ENCODE data around the gene AP2A2.

The AP2A2 gene

DNA sequence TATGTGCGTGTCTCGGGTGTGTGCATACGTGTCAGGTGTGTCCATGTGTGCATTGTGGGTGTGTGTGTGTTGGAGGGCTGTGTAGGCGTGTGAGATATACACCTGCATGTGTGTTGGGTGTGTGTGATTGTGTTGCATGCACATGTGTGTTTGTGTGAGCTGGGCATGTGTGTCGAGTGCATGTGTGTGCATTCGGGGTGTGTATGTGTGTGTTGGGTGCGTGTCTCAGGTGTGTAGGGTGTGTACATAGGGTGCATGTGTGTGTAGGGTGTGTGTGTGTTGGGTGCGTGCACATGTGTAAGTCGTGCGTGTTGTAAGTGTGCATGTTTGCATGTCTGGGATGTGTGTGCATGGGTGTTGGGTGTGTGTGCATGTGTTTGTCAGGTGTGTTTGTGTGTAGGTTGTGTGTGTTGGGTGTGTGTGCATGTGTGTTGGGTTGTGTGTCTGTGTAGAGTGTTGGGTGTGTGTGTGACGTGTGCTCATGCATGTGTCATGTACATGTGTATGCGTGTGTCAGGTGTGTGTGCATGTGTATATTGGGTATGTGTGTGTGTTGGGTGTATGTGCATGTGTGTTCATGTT is 106.7 kb downstream of the AP2A2 start:
- no peak for DNase-seq

DNA sequence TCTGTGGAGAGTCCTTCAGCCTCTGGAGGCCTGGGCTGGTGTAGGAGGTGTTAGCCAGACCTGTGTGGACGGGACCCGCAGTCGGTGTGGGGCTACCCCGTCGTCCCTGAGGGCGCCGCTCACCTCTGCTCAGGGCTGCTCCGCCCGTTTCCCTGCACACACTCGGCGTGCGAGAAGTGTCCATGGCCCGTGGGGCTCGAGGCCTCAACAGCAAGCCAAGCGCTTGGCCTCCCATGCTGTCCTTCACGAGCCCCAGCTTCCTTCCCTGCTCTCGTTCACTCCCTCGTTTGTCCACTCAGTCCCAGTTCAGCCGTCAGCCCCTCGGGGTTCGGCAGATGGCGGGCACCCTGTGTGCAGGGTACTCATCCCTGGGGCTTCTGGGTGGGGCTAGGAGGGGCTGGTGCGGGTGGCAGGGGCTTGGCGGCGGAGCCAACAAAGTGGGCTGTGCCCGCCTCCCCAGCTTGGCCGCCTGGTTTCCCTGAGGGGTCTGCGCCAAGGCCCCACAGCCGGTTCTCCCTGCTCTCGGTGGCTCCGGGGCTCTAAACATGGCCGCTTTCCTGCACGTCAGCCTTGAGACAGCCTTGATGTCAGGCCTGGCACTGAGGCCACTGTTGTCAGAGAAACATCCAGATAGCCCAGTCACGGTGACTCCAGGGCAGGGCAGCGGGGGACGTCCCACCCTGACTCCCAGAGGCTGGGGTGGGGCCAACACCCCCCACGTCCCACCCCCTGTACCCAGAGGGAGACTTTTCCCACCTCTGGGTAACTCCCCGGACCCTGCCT is 107.5 kb downstream of the AP2A2 start:
- no peak for DNase-seq

DNA sequence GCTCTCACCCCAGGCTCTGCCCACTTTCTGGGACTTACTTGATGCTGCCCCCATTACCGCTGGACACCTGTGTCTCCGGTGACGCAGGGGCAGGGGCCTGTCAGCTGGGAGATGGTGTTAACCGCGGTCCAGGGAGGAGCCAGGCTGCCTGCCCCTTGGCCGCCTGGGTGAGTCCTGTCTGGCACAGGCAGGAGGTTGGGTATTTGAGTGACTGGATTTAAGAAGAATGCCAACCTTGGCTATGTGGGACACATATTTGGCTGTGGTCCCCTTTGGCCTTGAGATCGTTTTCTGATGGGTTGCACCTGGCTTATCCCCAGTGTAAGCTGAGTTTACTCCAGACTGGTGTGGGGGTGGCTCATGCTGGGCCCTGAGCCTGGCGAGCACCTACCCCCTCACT is 108.3 kb downstream of the AP2A2 start:
- no peak for DNase-seq

DNA sequence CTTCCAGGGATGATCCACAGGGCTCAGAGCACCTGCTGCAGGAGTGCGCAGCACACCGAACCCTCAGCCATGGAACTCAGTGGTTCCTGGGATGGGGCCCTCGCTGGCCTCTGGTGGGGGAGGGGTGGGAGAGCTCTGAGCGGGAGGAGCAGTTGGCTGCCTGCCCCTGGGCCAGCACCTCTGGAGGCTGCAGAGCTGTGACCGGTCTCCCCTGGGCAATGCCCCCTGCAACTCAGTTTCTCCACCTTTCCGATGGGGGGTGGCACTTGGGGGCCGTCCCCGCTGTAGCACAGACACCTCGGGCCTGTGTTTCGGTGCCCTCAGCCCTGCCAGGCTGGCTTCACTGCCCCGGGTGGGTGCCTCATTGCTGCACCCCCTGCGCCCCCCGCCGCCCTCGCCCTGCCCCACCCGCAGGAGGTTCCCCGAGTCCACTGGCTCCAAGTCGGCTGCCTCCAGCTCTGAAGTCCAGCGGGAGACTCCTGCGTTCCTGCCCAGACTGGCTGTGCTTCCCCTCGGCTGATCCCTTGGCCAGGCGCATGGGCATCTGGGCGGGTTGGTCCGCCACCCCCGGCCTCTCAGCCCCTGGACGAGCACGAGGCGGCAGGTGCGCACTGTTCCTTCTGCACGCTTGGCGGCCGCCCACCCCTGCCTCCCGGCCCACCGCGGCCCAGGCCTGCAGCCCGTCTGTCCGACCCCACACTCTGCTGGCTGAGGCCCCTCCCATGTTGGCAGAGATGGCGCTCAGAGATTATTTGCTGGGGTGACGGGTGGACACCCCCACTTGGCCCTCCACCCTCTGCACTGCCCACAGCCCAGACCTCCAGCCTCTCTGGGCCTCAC is 109.0 kb downstream of the AP2A2 start:
- no peak for DNase-seq

DNA sequence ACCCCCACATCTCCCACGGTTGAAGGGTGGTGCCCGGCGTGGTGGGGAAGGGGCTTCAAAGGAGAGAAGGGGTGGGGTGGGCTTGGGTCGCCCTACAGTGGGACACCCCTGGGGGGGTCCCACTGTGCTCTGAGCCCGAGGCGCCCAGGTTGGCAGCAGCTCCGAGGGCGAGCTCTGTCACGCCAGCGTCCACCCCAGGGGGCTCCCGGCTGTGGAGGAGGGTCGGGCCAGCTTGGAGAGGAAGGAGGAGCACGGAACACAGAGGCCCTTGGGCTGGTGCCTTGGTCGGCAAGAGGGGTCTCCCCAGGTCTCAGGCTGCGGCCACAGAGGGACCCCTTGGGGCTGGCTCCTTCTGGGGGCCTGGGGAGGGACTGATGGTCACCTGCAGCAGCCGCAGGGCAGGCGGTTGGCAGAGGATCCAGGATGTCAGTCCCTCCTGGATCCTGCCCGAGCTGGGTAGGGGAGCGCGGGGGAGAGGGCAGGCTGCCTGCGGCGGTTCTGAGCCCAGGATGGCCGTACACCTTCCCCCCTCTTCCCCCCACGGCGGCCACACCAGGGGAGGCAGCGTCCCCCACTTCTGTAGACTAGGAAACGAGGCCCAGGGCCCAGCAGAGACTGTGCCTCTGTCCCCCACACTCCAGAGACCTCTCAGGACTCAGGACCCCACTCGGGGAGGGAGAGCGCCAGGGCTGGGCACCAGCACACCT is 110.1 kb downstream of the AP2A2 start:
- no peak for DNase-seq

DNA sequence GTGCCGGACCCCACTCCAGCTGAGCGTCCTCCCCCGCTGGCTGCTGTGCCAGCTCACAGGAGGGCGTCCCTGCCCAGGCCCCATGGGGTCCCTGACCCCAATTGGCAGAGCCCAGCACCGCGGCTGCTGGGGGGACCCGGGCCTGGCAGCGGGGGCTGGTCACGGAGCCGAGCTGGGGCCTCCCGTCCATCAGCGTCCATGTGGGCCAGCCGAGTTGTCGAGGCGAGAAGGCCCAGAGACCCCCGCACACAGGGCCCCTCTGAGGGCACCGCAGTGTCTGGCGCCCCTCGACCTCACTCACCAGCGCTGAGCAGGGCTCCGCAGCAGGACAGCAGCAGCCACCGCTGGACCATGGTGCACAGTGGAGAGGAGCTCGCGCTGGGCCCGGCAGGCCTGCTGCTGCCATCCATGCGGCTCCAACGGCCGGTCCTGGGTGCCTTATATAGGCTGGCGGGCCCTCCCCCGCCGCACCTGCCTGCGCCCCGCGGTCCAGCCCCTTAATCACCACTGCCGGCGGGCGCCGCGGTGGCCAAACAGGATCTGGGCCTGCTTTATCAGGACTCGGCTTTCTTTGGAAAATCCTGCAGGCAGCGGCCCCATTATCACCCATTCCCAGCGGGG is 110.7 kb downstream of the AP2A2 start, which contains the start of gene MUC6:
MUC6 (minus strand) TSS at position 416 of the 621 bp plus-strand sequence; CDS start at position 353, 63 bp downstream.
- no peak for DNase-seq

DNA sequence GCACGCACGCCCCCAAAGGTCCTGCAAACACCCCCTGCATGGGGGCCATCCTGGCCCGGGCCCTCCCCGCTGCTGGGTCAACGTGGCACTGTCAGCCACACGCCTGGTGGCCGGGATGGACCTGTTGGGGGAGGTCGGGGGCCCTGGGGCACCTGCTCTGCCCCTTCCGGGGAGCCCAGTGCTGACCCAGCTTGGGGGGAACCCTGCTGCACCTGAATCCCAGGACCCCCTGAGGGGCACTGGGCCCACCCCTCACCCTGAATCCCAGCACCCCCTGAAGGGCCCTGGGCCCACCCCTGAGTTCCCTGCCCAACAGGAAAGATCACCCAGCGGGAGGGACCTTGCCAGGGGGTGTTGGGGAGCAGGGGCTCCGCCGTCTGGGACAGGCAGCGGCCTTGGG is 111.3 kb downstream of the AP2A2 start:
- no peak for DNase-seq

DNA sequence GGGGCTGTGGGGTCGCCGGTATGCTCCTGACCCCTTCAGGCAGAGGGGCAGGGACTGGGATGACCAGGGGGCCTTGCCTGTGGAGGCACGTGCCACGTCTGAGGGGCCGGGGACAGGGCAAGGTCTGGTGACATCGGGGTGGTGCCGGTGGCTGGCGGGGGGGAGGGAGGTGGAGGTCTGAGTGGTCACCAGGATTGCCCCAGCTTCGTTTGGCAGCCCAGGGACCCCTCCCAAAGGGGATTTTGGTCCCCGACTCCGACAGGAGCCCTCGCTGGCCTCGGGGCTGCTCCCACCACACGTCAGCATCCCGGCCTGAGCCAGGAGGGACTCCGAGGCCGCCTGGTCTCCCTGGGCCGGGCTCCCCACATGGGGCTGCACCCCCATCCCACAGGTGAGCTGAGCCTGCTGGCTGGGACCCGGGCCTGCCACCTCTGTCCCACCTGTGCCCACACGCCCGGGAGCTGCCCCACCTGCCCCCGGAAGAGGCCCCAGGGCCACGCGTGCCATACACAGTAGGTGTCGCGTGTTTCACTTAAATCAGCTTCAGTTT is 111.9 kb downstream of the AP2A2 start:
- no peak for DNase-seq

DNA sequence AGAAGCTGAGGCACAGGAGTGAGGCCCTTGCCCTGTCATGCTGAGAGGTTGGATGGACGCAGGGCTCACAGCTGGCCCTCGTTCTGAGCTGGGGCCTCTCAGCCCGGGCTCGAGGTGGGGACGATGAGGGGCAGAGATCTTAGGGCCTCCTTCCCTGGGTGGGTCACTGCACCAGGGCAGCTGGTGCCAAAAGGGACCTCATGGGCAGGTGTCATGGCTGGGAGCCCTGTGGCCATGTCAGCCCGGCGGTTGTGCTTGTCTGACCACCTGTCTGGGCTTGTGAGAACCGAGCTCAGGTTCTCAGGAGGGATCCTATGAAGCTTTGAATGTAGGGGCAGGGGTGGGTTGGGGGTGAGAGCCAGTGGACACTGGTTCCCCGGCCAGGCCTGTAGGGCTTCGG is 112.7 kb downstream of the AP2A2 start:
- DNase-seq: no peak

DNA sequence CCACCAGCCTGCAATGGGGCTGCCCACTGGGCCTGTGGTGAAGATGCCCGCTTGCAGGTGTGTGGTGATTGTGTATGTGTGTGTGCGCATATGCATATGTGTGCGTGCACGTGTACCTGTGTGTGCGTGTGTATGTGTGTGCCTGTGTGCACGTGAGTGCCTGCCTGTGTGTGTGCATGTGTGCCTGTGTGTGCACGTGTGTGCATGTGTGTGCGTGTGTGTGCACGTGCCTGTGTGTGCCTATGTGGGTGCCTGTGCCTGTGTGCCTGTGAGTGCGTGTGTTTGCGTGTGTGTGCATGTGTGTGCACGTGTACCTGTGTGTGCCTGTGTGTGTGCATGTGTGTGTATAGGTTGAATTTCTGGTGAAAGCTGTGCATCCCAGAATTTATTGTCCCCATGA is 113.3 kb downstream of the AP2A2 start:
- no peak for DNase-seq

DNA sequence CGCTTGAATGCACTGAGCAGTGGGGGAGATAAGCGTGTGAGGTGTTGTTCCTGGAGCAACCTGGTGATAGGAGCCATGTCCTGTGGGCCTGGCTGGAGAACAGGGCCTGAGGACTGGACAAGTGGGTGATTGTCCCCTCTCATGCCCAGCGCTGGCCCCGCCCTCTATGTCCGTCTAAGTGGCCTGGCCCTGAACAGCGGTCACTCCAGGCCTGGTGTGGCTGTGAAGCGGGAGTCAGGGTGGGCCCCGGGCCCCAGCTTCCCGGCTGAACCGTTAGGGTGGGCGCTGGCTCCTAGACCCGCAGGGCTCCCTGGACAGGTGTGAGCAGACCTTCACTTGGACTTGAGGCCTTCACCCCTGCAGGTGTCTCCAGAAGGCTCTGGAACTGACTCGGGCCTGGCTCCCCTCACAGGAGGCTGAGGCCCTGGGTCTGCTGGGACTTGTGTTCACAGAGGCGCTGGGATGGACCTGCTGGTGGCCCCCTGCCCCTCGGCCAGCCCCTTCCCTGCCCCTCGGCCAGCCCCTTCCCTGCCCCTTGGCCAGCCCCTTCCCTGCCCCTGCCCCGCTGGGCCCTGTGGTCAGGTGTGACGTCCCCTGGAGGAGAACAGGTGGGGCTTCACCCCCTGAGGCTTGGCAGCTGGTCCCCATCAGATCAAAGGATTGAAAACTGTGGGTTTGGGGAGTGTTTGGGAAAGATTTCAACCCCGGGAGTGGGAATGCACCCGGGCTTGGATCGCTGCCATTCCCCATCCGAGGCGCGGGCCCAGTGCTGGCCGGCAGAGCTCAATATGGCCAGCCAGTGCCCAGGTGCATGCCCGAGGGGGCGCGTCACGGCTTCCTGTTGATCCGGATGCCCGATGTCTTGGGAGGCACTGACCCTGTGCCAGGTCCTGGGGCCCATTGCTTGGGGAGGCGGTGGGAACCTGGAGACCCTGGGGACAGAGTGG is 114.1 kb downstream of the AP2A2 start:
- DNase-seq: no peak

DNA sequence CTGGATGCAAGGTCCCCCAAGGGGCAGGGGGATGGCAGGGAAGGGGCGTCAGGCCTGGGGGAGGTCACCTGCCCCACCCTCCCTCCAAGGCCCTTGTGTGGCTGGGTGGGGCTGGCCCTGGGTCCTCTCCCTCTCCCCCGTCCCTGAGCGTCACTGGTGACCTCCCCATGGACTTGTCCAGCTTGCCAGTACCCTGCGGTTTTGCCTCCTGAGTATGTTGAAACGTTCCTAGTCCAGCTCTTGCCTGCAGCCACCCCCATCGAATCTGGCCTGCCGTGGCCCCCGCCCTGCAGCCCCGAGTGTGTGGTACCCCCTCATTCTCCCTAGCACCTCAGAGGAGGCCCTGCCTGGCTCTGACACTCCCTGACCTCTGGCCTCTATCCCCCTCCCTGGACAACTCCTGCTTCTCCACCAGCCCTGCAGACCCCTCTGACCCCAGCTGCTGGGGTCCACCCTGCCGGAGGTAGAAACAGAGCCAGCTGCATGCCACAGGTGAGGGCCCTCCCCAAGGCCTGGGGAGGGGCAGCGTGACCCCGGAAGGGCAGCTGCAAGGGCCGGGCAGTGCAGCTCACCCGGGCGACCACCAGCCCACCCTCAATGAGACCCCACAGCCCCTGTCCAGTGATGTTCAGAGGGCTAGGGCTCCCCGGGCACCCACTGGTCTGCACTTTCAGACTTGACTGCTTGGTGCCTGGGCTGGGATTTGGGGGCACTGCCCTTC is 114.9 kb downstream of the AP2A2 start:
- DNase-seq: no peak

DNA sequence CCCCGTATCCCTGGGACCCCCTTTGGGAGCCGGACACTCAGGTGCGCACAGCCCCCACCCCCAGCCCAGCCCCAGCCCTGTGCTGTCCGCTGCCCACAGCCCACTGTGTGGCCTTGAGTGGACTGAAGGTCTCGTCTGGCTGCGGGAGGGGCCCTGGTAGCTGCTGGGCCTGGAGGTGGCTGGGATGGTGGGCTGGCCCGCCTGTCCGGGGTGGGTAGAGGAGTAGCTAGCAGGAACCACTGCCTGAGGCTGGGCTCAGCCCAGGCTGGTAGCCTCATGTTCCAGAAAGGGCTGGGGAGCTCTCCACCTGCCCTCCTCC is 115.4 kb downstream of the AP2A2 start:
- no peak for DNase-seq

DNA sequence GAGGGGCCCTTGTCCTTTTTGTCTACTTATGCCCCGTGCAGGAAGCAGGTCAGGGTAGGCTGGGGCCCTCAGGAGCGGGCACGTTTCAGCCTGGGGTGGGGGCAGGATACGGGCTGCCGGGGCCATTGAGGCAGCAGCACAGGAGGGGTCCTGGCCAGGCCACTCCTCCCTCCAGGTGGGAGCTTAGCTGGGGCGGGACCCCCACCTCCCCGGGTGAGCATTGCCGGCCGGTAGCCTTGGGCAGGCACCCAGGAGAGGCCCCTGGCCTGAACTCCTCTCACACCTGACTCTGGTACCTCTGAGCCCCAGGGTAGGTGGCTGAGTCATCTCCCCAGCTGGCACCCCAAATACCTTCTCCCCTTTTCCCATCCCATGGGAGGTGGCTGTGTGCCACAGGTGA is 115.8 kb downstream of the AP2A2 start:
- no peak for DNase-seq

DNA sequence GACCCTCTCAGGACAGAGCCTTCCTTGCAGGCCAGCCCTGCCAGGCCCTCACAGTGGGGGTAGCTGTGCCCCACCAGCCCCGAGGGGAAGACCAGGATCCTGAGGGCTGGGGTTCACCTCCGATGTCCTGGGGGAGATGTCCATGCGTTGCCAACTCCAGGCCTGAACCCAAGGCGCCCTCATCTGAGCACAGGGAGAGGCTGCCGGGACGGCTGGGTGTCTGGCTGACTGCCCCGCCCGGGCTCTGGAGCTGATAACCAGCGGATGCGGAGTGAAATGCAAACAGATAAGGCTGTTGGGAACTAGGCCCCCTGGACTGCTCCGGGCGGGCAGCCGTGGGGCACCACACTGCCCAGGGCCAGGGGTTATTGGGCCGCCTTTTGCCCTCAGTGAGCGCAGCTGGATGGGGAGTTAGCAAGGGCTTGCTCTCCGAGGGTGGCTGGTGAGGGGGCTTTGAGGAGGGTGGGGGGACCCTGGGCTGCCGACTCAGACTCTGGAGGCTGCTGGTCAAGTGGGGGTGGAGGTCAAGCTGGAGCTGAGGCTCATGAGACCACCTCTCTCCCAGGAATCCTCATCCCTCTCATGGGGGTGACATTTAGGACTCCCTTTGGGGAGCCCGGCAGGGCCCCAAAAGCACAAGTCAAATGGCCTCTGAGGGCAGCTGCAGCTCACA is 116.4 kb downstream of the AP2A2 start:
- DNase-seq: no peak

DNA sequence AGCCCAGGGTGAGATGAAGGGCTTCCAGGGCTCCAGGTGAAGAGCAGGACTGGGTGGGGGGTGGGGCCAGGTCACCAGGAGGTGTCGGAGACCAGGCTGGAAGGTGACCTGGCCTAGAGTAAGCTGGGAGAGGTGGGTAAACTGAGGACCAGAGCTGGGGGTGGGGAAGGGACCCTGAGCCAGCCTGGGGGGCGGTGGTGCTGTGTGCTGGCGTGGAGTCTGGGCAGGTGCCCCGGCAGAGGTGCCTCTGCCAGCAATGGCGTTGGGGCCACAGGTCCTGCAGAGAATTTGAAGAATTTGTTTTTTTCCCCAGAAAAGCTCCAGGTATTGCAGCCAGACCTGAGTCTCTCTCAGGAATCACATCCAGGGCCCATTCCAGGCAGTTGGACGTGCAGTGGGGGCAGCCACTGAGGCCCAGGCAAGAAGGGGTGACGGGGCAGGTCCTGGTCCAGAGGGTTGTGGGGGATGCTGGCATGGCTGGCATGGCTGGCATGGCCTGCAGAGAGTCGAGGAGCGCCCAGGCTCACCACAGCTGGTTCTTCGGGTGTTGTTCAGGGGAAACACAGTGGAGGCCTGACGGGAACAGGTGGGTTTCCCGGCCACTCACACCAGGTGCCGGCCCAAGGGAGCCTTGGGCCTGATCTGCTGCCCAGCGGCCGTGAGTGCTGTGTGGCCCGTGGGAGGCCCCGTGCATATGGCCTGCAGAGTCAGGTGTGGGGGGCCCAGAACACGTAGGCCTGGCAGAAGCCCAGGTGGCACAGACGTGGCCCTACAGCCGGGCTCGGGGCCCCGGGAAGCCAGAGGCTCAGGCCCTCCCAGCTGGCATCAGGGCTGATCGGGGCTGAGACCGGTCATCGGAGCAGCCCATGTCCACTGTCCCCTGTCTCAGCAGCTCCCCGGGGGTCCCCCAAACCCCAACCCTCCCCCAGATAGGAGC is 117.2 kb downstream of the AP2A2 start:
- DNase-seq: no peak

DNA sequence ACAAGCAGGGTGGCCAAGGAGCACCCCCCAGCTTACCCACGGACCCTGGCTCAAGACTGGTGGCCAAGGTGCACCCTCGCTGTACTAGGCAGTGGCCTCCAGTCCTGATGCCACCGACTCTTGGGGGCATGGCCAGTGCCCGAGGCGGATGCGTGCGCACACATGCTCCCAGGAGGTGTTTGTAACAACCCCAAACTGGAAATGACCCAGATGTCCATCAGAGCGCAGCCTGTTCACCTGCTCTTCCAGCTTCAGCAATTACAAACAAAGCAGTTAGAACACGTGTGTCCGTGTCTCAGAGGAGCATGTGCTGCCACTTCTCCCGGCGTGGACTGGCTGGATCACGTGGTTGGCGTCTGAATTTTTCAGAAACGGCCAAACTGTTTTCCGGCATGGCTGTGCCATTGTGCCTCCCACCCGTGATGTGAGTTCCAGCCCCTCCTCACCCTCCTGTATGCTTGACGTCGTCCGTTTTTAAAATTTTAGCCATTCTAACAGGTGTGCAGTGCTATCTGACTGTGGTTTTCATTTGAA is 118.0 kb downstream of the AP2A2 start:
- DNase-seq: no peak

DNA sequence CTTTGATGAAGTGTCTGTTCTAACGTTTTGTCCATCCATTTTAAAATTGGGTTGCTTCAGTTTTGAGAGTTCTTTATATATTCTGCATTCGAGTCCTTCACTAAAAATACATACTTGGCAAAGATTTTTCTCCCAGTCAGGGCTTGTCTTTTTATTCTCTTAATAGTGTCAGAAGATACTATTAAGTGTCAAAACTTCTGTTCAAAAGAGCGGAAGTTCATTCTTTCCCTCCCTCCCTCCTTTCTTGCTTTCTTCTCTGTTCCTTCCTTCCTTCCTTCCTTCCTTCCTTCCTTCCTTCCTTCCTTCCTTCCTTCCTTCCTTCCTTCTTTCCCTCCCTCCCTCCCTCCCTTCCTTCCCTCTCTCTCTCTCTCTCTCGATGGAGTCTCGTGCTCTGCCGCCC is 118.5 kb downstream of the AP2A2 start:
- no peak for DNase-seq
